OCI-LY7 (cell line): Measurements from ENCODE around the gene PLXNA4. TPM values are rescaled to one million over a fixed set of nuclear protein-coding genes. Genes with fewer than 3 reads are reported as not detected.

Source experiments
- BruUV-seq: library from RNA; stranded (reverse); fragments of 400-500 nt; replicated peaks from 2 replicates; lab custom pipeline; 2021; lab: Mats Ljungman, UMichigan
- CTCF ChIA-PET: fragments of 300-600 bp; sonication (Branson Sonifier 250); formaldehyde crosslinking; loops from one replicate; lab custom pipeline; 2022; ENCODE audit warnings: antibody characterized with exemption; ENCODE audit not compliant: unreplicated experiment; lab: Charles Lee
- POLR2A ChIA-PET: fragments of 300-600 bp; sonication (Branson Sonifier 250); formaldehyde crosslinking; loops from one replicate; lab custom pipeline; 2022; ENCODE audit warnings: antibody characterized with exemption; lab: Charles Lee
- DNase-seq: peaks from one replicate; pipeline ENCODE4 v3.0.0-alpha.2; 2015; ENCODE audit warnings: low spot score
- H2AFZ ChIP-seq: fragments of 200-600 bp; sonication (generic), shearing (Covaris generic); 2 replicates; pipeline ENCODE4 v1.6.1; 2014; ENCODE audit warnings: mild to moderate bottlenecking, antibody characterized with exemption, low read length, moderate library complexity
- H3K27ac ChIP-seq: fragments of 200-600 bp; sonication (generic); 2 replicates; pipeline ENCODE4 v1.5.1; 2014; ENCODE audit warnings: mixed run types, low read depth, mild to moderate bottlenecking, moderate library complexity, low read length, inconsistent platforms; ENCODE audit not compliant: poor library complexity, severe bottlenecking
- H3K36me3 ChIP-seq: fragments of 200-600 bp; sonication (generic); 2 replicates; pipeline ENCODE4 v1.6.1; 2014; ENCODE audit warnings: mild to moderate bottlenecking, antibody characterized with exemption, low read length, moderate library complexity, mixed read lengths; ENCODE audit not compliant: insufficient read depth
- H3K4me1 ChIP-seq: fragments of 200-600 bp; sonication (generic); 2 replicates; pipeline ENCODE4 v1.5.1; 2014; ENCODE audit warnings: mild to moderate bottlenecking, low read length; ENCODE audit not compliant: insufficient read depth, poor library complexity, severe bottlenecking
- H3K4me2 ChIP-seq: fragments of 200-600 bp; sonication (generic); 2 replicates; pipeline ENCODE4 v1.6.1; 2014; ENCODE audit warnings: mild to moderate bottlenecking, low read length
- H3K4me3 ChIP-seq: fragments of 200-600 bp; sonication (generic); 2 replicates; pipeline ENCODE4 v1.5.1; 2014; ENCODE audit warnings: mild to moderate bottlenecking, low read depth, low read length; ENCODE audit not compliant: poor library complexity, severe bottlenecking
- H3K79me2 ChIP-seq: fragments of 200-600 bp; sonication (generic); 2 replicates; pipeline ENCODE4 v1.6.1; 2016; ENCODE audit warnings: low read depth, mild to moderate bottlenecking, low read length, moderate library complexity, mixed read lengths; ENCODE audit not compliant: insufficient read depth
- H3K9me2 ChIP-seq: fragments of 200-600 bp; sonication (generic); 2 replicates; pipeline ENCODE4 v1.6.1; 2016; ENCODE audit warnings: mild to moderate bottlenecking, low read length, mixed read lengths; ENCODE audit not compliant: insufficient read depth
- H3K9me3 ChIP-seq: fragments of 200-600 bp; sonication (generic); 2 replicates; pipeline ENCODE4 v1.6.1; 2014; ENCODE audit warnings: mild to moderate bottlenecking, mixed run types, low read length, mixed read lengths
- H4K20me1 ChIP-seq: fragments of 200-600 bp; sonication (generic); 2 replicates; pipeline ENCODE4 v1.6.1; 2014; ENCODE audit warnings: mild to moderate bottlenecking, antibody characterized with exemption, low read length, moderate library complexity, mixed read lengths; ENCODE audit not compliant: insufficient read depth
- CTCF ChIP-seq: fragments of 200-600 bp; sonication (generic); conservative IDR thresholded peaks from 2 replicates; pipeline ENCODE4 v1.5.1; 2014; ENCODE audit warnings: mild to moderate bottlenecking, antibody characterized with exemption, low read length, moderate library complexity, mixed read lengths
- EZH2phosphoT487 ChIP-seq: fragments of 200-600 bp; sonication (generic); IDR thresholded peaks from 2 replicates; pipeline ENCODE4 v1.6.1; 2018; ENCODE audit warnings: low read depth, borderline replicate concordance, mild to moderate bottlenecking, mixed run types, antibody characterized with exemption, low read length, moderate library complexity, mixed read lengths
- intact Hi-C: fragments of 100-400 bp; cut with micrococcal nuclease; formaldehyde crosslinking; loops from one replicate; pipeline ENCODE4 v1.10.0; 2022; ENCODE audit not compliant: unreplicated experiment
- total RNA-seq, 2 experiments: library from RNA; depleted of rRNA in 1 of 2; stranded (reverse); fragments of >200 nt in 1 of 2; shearing (Covaris generic) in 1 of 2; gene quantifications; 2 replicates each; pipeline ENCODE4 v1.2.3, GENCODE V29; 2014 to 2022

Gene PLXNA4
- total RNA-seq, 2 experiments from 2014 or later, result not detected

- H3K36me3 ChIP-seq, result no peaks in the 10 kb centered on the region
- ChIA-PET CTCF (no interaction called here), POLR2A (interaction anchor here (0.7 to 1.3 kb wide), 2 partner anchors 10 to 122 kb away, joined by 3 to 4 read pairs; no protein-coding TSS in a partner anchor)
- H3K4me2 ChIP-seq, result no peak overlapping the region
- no peak for TF ChIP-seq EZH2phosphoT487
- no peak for TF ChIP-seq CTCF
- no peaks in the 10 kb centered on the region for H3K9me3 ChIP-seq
- H3K4me3 ChIP-seq, result no peak overlapping the region
- no peak overlapping the region for H2AFZ ChIP-seq
- no peak overlapping the region for H3K27ac ChIP-seq
- BruUV-seq, result no TSS peak
- intact Hi-C loops, result no loop called here
- H3K79me2 ChIP-seq, result no peaks in the 10 kb centered on the region
- no peaks in the 10 kb centered on the region; the same call in 1 of the 2 replicates for H4K20me1 ChIP-seq
- DNase-seq, result no peak
- no peaks in the 10 kb centered on the region for H3K9me2 ChIP-seq
- no peaks in the 10 kb centered on the region for H3K4me1 ChIP-seq
Observed at GRCh38 chr7:132579260-132579899, 3.1 kb upstream of the PLXNA4 start.

- H3K4me2 ChIP-seq, result no peak overlapping the region
- H4K20me1 ChIP-seq, result no peaks in the 10 kb centered on the region; the same call in 1 of the 2 replicates
- ChIA-PET POLR2A (interaction anchor here (1.3 kb wide), 1 partner anchor 9 kb away, joined by 4 read pairs; no protein-coding TSS in a partner anchor), CTCF (no interaction called here)
- BruUV-seq, result no TSS peak
- intact Hi-C loops, result no loop called here
- DNase-seq, result no peak
- H3K79me2 ChIP-seq, result no peaks in the 10 kb centered on the region
- no peak overlapping the region for H3K4me3 ChIP-seq
- no peak overlapping the region for H2AFZ ChIP-seq
- TF ChIP-seq CTCF (no peak), EZH2phosphoT487 (no peak)
- H3K27ac ChIP-seq, result no peak overlapping the region
- no peaks in the 10 kb centered on the region for H3K36me3 ChIP-seq
- no peaks in the 10 kb centered on the region for H3K9me3 ChIP-seq
- H3K9me2 ChIP-seq, result no peaks in the 10 kb centered on the region
- H3K4me1 ChIP-seq, result no peaks in the 10 kb centered on the region
Observed at GRCh38 chr7:132578826-132579225, 2.6 kb upstream of the PLXNA4 start.

GRCh38 chr7:132578050-132578370 is 1.7 kb upstream of the PLXNA4 start:
- H3K9me3 ChIP-seq, result no peaks in the 10 kb centered on the region
- no peaks in the 10 kb centered on the region for H3K36me3 ChIP-seq
- H3K4me2 ChIP-seq, result no peak overlapping the region
- no peaks in the 10 kb centered on the region for H3K9me2 ChIP-seq
- POLR2A ChIA-PET, result no interaction called here
- H3K79me2 ChIP-seq, result no peaks in the 10 kb centered on the region
- no TSS peak for BruUV-seq
- no peaks in the 10 kb centered on the region; the same call in 1 of the 2 replicates for H4K20me1 ChIP-seq
- intact Hi-C loops, result no loop called here
- TF ChIP-seq EZH2phosphoT487 (no peak), CTCF (no peak)
- H2AFZ ChIP-seq, result no peak overlapping the region
- H3K4me1 ChIP-seq, result no peaks in the 10 kb centered on the region
- CTCF ChIA-PET, result no interaction called here
- no peak for DNase-seq
- no peak overlapping the region for H3K4me3 ChIP-seq
- H3K27ac ChIP-seq, result no peak overlapping the region
